ENCODE results near the gene E2F4.

E2F4 gene

GRCh38 chr16:67213197-67214019 lies 21.5 kb downstream of the E2F4 start:
- DNase-seq, result no peak

- DNase-seq, result no peak
These were observed 23.8 kb downstream of the E2F4 start for GRCh38 chr16:67215706-67216105.

- no peak for DNase-seq
These were observed 24.9 kb downstream of the E2F4 start for GRCh38 chr16:67216612-67217490.

GRCh38 chr16:67223992-67224391 lies 32.0 kb downstream of the E2F4 start:
- no peak for DNase-seq

- DNase-seq, result no peak
These were observed 34.4 kb downstream of the E2F4 start for GRCh38 chr16:67226295-67226803.

- DNase-seq, result peak; percentile 100
These were observed 35.0 kb downstream of the E2F4 start, which contains the start of gene TMEM208 for GRCh38 chr16:67226804-67227566. Gene TMEM208, plus strand, starts transcription at chr16:67227130. Its CDS starts 89 bp downstream, at chr16:67227219.

- DNase-seq, result no peak
These were observed 35.6 kb downstream of the E2F4 start for GRCh38 chr16:67227567-67227921.

GRCh38 chr16:67228034-67228785 lies 36.3 kb downstream of the E2F4 start:
- no peak for DNase-seq

GRCh38 chr16:67228905-67229304 lies 37.0 kb downstream of the E2F4 start:
- no peak for DNase-seq

GRCh38 chr16:67229906-67230808 lies 38.2 kb downstream of the E2F4 start:
- DNase-seq, result no peak

GRCh38 chr16:67230809-67231660 lies 39.1 kb downstream of the E2F4 start:
- DNase-seq, result no peak

GRCh38 chr16:67233596-67233995 lies 41.6 kb downstream of the E2F4 start:
- DNase-seq, result no peak

GRCh38 chr16:67234180-67234597 lies 42.2 kb downstream of the E2F4 start:
- DNase-seq, result no peak

GRCh38 chr16:67235816-67236562 lies 44.0 kb downstream of the E2F4 start:
- no peak for DNase-seq

GRCh38 chr16:67236563-67237395 lies 44.8 kb downstream of the E2F4 start:
- DNase-seq, result peak; percentile 90

GRCh38 chr16:67237396-67238277 lies 45.7 kb downstream of the E2F4 start:
- no peak for DNase-seq

GRCh38 chr16:67238278-67238575 lies 46.3 kb downstream of the E2F4 start:
- DNase-seq, result no peak
